AG08395 (cell line): ENCODE results near the gene EFHC1.

Experiments used
- DNase-seq: peaks from one replicate; pipeline ENCODE4 v3.0.0; 2012; ENCODE audit warnings: mixed read lengths, low spot score

The EFHC1 gene

DNA sequence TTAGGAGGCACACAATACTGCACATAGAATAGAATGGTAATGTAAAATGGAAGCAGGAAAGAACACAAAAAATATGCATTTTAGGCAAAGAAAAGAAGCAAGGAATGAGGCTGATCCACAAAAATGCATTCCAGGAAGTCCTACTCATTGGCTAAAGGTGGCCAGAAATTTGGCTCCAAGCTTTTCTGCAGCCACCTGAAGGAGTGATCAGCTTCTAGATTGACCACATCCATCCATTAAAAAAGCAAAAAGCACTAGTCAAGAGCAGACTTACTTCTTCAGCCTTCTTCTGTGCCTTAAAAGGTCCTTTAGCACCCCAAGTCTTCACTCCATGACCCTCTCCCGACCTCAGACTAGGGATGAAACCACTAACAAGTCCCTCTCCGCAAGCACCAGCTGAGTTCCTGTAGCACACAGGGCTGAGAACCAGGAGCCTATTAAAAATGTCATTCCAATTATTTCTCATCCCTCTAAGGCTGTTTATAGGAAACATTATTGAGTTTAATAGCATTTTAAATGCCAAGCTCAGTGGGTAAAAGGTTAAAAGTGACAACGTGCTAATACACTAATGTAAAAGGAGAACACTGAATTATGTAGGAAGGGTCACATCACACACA lies 120.3 kb downstream of the EFHC1 start:
- DNase-seq: no peak

DNA sequence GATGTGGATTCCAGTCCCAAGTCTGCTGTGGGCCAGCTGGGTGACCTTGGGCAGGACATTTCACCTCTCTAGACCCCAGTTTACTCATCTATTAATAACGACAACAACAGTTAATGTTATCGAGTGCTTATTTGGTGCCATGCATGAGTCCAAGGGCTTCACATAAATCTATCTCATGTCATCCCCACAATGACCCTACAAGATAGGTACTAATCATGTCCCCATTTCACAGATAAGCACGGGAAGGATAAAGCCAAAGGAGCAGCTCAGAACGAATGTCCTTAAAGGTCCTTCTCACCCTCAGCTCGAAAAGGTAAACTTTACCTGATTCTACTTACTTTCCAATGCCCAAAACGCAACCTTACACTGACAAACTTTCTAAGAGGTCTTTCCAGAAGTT lies 121.0 kb downstream of the EFHC1 start:
- no peak for DNase-seq

DNA sequence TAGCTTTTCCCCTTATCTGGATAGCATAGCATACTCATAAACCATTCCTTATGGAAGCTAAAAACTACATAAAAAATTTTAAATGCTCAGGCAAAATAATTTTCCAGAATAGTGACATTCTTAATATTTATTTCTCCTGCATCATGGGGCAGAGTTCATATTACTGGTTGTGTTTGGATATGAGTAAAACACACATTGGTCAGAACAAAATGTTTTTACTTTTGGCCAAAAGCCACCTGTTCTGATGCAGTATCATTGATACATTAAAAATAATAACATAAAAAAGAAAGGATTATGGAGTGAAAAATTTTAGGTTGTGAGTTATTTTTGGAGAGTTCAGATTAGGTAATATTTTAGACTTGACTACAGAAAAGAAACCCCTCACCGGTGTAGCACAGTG lies 123.1 kb downstream of the EFHC1 start:
- DNase-seq: no peak

DNA sequence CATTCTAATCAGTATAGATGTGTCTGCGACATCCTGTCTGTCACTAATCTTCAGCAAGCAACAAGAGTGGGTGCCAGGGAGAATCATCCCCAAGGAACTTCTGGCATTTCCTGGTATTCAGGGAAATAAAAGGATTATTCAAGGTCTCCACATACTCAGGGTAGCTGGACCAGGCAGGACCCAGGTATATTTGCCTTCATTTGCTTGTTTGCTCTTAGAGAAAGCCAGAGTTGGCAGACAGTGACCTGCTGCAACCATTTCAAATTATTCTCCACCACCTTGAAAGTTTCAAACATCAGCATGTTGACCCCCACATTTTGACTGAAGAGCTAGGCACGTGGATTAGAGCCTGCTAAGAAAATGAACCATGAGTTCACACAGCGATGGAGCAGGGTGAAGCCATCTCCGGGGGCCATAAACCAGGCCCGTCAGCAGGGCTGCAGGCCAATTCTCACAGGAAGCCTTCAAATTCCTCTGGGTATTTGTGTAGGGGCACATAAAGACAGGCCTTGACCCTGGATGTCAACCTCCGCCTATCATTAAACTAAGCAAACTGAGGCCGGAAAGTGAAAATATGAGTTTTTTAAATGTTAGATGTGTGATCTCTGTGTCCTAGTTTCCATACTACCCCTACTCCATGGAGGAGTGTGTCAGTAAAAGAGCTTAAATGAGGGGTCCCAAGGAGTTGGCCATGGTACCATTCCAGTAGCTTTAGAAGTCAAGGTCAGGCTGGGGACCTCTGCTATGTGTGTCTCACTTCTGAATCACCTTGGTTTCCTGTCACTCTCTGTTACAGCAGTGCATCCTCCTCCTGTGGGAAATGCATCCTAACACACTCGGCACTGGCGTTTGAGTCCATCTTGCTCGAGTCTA lies 123.8 kb downstream of the EFHC1 start:
- peak; percentile 31 for DNase-seq

DNA sequence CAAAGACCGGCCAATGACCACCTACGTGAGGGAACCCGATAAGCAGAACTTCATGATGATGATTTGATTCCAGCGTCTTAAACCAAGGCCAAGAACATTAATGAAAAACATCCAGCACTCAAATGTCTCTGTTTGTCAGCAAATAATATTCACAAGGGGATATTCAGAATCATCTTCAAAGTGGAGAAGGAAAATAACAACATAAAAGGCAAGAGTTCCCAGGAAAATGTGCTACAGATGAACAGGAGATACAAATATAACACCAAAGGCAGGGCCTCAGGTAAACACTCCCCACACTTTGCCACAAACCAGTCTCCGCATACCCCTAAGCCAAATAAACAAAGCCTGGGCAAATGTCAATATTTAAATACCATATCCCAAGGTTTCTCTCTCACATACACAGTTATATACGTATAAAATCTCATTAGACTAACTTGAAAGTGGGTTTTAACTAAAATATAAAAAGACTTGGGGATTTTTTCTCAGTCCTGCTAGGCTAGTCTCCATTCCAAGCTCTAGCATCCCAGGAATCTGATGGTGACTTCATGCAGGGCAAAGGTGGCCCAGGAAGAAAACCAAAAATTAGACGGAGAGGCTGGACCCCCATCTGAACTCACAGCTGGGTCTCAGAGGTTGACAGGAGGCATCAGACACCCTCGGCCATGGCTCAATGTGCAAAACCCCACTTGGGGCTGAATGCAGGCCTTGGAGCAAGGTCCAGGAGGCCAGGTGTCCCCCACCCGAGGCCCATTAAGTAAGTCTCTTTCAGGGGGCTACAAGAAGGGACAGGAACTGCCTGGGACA lies 124.7 kb downstream of the EFHC1 start:
- DNase-seq: no peak

DNA sequence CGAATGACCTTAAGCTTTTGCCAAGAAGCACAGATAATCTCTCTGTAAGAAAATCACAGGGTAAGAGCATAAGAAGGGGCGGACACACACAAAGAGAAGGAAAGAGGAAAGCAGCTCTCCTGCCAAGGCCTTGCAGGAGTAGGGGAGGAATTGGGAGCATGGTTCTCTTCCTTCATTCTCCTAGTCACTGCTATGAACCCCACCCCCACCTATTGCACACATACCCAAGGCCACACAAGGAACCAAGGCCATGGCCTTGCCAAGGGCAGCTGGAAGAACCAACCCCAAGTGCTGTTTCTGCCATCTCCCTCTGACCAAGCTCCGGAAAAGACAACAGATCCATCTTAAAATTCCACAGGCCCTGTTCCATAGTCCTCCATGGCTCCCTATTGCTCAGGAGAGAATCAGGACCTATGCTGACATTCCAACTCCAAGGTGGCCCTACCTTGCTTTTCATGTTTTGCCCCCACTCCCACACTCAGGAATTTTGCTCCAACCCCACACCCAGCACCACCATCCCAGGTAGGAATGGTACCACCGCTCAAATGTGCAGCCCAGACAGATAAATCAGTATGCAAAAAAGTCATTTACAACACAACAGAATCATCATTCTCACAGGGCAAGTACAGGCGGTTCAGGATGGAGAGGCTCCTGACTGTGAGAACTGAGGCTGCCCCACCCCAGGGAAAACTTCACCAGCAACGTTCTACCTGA lies 125.4 kb downstream of the EFHC1 start:
- no peak for DNase-seq

DNA sequence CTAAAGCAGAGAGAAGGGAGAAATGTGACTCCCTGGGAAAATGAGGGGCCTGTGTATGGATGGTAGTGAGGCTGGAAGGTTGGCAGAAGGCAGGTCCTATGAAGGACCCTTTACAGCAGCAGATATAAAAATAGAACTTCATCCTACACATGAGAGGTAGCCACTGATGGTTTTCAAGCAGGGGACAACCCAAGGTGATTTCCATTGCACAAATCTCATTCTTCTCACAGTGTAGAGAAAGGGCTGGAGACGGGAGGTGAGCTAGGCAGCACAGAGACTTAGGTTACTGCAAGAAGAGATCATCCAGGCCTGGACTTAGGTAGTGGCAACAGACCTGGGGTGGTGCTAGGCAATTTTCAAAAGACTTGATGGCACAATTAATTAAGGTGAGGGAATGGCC lies 126.0 kb downstream of the EFHC1 start:
- no peak for DNase-seq

DNA sequence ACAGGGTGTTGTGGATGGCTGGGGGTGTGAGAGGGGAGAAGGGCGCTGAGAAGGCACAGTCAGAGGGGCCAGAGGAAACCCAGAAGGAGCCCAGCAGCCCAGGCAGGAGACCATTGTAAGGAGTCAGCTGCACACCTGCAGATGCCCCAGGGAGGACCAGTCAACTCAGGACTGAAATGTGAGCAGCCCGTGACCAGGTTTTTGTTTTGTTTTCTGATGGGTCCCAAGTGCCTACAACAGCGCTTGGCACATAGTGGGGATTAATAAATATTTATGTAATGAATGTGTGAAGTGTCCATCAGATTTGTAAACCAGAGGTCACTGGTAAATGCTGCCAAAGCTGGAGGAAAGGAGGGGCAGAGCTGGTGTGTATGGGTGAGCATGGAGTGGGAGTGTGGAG lies 126.5 kb downstream of the EFHC1 start:
- no peak for DNase-seq

DNA sequence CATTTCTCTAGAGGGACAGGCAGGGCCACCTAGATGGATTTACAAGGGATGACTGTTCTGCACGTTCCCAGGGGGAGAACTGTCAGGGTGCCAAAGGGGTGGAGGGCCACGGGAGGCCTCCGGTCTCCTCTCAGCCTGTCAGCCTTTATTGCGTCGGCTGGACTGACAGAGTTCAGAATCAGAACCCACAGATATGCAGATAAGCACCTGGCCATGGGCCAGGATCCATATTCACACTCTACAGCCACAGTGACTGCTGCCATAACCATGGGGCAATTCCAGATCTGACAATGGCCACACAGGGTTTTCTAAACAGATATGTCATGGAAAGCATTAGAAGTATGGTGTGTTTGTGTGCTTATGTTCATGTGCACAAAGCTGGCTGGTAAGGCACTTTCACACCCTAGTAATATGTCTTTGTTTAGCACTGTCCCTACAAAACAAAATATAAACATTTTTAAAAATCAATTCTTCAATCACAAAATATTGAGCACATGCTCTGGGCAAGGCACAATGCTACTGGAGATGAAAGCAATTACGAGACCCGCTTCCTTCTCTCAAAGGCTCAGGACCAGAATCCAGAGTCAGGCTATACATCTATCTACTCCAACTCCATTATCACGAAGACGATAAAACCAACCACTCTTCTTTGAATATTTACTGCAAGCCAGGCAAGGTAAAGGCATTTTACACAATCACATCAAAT lies 127.7 kb downstream of the EFHC1 start:
- no peak for DNase-seq

DNA sequence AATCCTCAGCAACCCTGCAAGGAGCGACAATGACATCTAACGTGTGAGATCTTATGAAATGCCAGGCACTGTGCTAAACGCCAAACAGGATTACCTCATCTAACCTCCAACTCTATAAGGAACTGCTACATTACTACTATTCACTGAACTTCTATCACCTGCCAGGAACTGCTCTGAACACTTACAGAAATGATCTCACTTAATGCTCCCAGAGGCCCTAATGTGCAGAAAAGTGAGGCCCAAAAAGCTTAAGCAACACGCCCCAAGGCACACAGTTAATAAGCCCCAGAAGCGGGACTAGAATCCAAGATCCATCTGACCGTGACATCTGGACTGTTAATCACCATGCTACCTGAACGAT lies 128.2 kb downstream of the EFHC1 start:
- no peak for DNase-seq

DNA sequence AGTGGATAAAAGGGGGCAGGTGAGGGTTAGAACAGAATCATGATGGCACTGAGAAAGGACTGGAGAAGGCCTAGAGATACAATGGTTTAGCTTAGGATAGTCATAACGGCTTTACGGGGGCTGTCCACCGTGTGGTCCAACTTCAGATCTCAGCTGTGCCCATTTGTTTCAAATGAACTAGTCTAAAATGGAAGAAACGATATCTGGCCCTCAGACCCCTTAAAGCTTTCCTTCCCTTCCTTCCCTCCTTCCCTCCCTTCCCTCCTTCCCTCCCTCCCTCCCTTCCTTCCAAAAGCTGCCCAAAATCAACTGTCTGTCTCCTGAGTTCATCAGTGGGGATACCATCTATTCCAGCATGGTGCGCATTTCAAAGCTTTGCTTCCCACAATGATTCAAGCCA lies 128.9 kb downstream of the EFHC1 start:
- DNase-seq: no peak

DNA sequence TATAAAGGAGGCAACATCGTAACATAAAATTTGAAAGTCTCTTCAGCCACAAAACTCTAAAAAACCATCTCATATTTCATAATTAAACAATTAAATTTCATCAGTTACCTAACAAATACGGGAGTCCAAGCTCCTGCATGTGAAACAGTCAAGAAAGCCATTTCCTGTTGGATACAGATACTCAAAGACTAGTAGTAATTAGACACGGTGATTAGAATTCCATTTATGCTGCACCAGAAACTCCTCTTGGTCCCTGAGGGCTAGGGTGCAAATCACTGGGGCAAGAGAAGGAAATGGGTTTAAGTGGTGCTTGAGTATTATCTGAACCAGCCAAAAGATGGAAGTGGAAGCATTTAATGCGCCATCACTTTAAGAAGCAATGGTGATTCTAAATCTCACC lies 129.3 kb downstream of the EFHC1 start:
- no peak for DNase-seq

DNA sequence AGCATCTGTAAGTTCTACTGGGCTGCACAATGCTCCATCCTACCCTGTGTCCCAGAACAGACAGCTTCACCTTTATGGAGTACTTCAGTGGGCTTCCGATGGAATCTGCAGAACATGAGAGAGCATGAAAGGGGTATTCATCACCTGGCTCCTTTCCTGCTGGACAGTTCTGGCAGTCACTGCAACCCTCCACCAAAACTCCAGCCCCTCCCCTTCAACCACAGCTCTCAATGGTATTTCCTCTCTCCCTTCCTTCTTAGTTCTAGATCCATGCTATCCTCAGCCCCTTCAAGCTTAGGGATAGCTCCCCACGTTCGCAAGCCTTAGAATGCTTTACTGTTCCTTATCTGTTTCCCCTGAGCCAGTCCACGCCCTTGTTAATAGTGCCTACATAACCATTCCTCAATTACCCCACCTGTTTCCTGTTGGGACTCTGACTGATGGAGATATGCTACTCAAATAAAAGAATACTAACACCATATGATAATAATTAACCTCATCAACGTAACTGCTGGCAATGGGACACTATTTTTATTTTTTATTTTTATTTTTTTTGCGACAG lies 130.0 kb downstream of the EFHC1 start:
- no peak for DNase-seq

DNA sequence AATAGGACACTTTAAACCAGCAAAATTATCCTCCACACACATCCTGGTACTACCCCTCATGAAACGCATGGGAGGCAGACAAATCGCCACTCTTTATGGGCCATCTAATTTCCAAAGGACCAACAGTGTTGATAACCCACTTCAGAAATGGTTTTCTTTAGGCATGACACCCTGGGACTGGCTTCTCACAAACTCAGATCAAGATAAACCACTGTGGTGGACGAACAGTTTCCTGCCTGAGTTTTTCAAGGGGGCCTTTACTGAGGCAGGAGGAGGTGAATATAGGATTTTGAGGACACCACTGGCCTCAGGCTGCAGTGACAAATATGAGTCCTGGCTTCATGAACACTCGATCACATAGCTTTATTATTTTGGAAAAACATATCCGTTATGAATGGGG lies 130.7 kb downstream of the EFHC1 start:
- no peak for DNase-seq

DNA sequence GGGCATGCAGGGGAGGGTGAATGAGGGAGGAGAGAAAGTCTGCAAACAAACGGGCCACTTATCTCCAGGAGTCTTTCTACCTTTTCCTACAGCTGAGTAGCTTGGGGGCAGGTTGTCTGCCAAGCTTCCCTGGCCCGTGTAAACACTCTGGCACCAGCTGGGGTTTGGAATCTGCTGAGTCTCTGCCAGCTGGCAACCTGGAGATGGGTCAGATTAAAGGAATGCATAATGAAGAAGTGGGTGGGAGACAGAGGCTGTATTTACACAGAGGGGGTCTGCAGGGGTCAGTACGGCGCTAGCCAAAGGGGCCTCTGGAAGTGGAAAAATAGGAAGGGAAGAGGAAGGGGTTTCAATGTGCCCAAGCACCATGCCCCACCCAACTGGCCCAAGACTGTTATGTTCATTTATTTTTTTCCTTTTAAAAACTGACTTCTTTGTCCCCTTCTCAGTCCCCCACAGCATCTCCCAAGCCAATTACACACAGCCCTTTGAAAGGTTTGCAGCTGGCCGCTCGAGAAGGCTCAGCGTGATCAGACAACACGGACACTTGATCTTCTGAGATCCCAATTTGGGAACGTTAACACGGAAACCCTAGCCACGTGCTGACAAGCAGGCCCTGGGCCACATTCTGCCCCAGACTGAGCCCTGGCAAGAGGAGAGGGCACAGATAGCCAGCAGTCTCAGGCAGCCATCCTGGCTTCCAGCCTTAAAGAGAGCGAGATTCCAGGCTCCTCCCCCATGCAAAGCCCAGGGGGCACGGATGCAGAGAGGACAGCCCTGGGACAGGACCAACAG lies 131.5 kb downstream of the EFHC1 start:
- peak; percentile 84 for DNase-seq

DNA sequence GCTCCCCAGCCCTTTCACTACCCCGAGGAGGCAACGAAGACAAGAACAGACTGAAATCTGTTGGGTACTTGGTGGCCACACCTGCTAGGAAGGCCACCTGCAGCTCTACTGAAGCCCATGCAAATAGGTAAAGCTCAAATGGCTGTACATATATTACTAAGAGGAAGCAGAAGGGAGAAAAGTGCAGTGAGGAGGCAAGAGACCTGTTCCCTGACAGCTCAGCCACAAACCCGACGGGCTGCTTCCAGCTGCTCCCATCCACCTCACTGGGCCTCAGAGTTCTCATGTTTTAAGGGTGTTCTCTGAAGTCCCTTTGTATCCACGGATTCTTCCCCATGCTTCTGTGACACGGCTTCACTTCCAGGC lies 132.1 kb downstream of the EFHC1 start:
- DNase-seq: no peak

DNA sequence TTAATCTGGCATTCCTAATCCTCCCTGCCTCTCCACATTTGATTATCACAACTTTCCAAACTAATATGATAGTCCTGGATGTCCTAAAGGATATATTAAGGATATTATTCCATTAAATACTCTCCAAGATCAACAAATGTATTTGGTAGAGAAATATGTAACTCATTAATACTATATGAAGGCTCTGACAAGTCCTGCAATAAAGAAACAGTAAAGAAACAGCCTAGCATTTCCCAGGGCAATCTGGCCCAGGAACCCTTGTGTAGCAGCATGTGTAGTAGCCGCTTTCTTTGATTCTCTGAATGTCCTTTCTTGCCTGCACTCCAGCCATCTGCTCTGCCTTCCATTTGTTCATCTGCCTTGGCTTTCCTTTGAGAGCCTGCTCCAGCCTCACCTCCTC lies 133.0 kb downstream of the EFHC1 start:
- no peak for DNase-seq

DNA sequence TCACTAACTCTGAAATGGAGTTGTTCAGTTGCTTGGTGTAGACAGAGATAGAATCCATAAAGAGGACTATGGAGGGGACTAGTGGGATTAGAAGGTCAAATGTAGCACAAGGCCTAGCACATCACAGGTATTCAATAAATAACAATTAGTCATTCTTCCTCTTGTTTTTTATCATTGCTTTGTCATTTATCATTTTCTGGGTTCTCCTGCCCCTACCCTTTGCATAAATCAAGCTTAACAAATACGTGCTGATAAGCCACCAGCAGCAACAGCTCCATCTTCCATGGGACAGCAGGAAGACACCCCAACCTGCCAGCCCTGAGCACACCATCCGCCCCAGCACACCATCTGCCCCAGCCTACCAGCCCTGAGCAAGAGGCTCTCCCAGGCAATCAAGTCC lies 133.6 kb downstream of the EFHC1 start:
- no peak for DNase-seq

DNA sequence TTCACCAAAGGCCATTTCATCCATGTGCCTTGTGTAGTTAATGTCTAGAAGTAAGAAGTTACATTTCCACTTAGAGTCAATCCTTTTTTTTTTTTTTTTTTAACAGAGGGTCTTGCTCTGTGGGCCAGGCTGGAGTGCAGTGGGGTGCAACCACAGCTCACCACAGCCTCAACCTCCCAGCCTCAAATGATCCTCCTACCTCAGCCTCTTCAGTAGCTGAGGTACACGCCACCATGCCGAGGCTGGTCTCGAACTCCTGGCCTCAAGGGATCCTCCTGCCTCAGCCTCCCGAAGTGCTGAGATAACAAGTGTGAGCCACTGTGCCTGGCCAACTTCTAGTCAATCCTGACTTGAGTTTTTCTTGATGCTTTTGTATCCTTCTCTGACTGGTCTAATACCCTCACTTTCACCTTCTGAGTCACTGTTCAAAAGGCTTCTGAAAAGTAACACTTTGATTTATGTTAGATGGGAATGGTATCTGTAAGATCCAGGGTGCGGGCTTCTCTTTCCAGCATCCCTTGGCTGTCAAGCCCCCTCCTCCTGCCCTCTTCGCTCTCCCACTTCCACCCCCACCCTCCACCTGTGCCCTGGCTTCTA lies 134.6 kb downstream of the EFHC1 start:
- DNase-seq: no peak

DNA sequence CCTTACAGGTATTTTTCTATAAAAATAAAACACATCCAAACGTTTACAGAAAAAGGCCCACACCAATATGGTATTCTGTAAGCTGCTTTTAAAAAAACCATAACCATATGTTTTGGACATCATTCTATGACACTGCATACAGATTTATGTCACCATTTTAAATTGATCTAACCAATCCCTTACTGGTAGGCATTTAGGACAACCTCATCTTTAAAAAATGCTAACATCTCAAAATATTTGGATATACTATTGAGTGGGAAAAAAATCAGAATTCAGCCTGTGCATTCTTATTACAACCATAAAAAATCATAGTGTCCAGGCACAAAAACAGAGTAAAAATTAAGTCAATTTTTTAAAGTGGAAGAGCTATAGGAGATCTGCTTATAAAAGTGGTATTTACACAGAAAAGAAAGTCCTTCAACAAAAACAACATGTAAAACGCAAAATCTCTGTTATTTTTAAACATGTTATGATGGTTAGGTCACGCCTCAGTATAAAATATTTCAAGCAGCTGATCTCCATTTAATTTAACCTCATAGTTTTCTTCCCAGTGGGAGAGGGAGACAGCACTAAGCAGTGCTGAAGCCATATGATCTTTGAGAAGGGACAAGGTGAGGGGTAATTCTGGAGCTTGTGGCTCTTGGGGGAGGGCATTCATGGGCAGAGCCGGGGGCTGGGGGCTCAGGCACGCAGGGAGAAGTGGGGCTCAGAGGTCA lies 135.5 kb downstream of the EFHC1 start:
- DNase-seq: no peak
